C1 segment of cervical spinal cord (tissue), 14 donors: ENCODE results near the gene MAML2.
"Not testable (repeated sequence)": the region's sequence is repeated elsewhere in the genome, so short reads cannot be mapped to it uniquely, and the experiment has no call there.

Experiments
- DNase-seq, 14 donors: peaks; one replicate each; lab custom pipeline; 2025; lab: John Stamatoyannopoulos, UW

MAML2 gene

GRCh38 chr11:96188243-96189006 lies 154.6 kb downstream of the MAML2 start:
- no peak for DNase-seq

GRCh38 chr11:96187822-96188221 lies 155.2 kb downstream of the MAML2 start:
- DNase-seq: peak in 3 of 14 donors; percentile 11 to 27 (median 23)

- no peak for DNase-seq
Measured at GRCh38 chr11:96186806-96187205, 156.2 kb downstream of the MAML2 start.

DNA sequence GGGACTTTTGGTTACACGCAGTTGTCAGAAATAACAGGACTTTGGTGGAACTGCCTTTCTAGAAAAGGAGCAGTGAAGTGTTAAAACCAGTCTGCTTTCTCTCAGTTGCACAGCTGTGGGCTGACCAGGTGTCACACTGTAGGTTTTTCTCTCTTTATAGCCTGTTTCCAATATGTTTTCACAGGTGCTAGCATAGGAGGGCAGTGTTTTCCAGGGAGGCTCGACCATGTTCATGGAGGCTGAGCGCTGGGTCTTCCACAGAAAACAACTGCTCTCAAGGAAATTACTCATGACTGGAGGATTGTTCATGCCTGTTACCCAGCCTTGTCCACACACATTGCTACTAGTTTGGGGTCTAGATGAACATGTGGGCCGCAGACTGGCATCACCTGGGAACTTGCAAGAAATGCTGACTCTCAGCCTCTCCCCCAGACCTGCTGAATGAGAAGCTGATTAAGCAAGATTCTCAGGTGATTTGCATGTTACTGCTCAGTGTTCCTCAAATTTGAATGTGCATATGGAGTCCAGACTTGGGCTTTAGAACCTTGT lies 157.7 kb downstream of the MAML2 start:
- DNase-seq: no peak

- DNase-seq: not testable (repeated sequence)
Measured at GRCh38 chr11:96180937-96181336, 162.1 kb downstream of the MAML2 start.

DNA sequence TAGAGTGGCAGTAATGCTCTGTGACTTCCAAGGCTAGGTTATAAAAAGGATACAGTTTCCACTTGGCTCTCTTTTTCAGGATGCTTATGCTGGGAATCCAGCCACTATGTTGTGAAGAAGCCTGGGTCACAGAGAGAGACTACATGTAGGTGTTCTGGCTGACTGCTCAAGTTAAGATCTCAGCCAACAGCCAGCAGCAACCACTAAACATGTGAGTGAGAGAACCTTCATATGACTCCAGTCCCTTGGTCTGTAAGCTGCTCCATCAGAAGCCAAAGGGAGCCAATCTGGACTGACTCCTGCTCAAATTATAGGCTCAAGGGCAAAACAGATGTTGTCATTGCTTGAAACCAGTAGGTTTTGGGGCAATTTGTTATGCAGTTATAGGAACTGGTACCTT lies 162.7 kb downstream of the MAML2 start:
- peak in 1 of 14 donors; percentile 23 for DNase-seq

- no peak for DNase-seq
Measured at GRCh38 chr11:96179905-96180304, 163.1 kb downstream of the MAML2 start.

GRCh38 chr11:96178887-96179279 lies 164.1 kb downstream of the MAML2 start:
- DNase-seq: no peak

GRCh38 chr11:96178049-96178886 lies 164.7 kb downstream of the MAML2 start:
- DNase-seq: no peak

DNA sequence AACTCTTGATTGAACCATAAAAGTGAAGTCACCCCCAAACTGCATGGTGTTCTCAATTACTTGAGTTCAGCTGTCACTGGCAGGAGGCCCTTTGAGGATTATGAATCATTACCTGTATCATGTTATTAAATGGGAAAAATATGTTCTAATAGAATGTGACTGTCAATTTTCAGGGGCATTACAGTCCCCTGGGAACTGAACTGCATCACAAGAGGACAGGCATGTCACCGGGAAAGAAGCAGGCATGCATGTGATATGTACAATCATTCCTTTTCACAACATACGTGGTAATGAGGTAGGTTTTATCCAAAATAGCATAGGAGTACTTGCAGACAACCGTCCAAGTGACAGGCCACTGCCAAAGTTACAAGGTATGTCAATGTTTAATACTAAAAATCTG lies 165.8 kb downstream of the MAML2 start:
- DNase-seq: no peak

GRCh38 chr11:96173906-96174305 lies 169.1 kb downstream of the MAML2 start:
- DNase-seq: no peak

- no peak for DNase-seq
Measured at GRCh38 chr11:96173422-96173821, 169.6 kb downstream of the MAML2 start.

DNA sequence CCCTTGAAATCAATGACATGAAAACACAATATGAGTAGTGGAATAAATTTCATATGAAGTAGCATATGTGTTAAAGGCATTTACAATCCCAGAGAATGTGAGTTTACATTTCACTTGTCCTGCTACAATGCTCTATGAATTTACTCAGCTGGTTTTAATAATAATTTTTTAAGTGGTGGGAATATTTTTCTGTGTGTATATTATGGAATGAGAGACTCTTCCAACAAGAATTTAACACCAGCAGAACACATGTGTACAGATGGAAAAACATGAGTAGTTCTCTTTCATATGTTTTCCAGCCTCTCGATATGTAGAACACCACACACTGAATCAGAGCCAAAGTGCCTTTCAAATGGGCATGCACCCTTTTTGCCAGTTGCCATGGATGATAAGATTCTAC lies 170.4 kb downstream of the MAML2 start:
- no peak for DNase-seq

GRCh38 chr11:96169250-96169649 lies 173.7 kb downstream of the MAML2 start:
- DNase-seq: no peak

DNA sequence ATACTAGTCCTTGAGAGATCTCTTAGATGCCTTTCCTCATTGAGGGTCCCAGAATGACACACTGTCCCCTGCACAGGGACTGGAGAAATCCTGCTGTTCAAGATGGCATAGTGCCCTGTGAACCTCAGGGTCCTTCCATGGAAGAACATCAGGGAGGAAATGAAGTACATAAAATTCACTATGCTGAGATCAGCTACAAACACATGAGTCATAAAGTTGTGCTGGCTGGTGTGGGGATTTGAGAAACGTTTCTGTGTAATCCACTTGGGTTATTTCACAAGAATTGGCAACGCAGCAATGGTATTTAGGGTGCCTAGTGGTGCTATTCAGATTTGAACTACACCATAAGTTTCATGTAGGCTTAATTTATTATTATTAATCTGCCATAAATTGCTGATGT lies 174.4 kb downstream of the MAML2 start:
- peak in 1 of 14 donors; percentile 15 for DNase-seq

- no peak for DNase-seq
Measured at GRCh38 chr11:96167787-96168186, 175.2 kb downstream of the MAML2 start.

DNA sequence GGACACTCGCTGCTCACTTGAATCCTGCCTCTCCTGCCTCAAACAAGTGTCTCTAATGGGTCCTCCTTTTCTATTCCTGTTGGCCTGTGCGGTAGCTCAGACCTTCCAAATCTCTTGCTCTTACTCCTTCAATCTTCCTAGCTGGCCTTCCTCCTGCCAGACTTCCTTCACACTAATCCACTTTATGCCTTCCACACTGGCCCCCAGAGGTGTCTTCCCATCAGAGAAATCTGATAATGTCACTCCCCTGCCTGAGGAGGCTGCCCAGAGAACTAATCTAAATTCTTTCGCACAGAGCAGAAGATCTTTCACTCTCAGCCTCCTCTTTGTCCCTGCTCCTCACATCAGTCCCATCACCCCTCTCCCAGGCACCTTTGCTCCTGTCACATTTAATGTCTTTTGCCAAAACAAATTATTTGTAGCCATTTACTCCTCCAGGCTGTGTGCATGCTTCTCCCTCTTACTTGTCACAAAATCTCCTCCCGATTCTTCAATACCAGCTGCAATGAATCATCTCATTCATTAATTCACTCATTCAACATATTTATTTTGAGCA lies 175.7 kb downstream of the MAML2 start:
- no peak for DNase-seq

DNA sequence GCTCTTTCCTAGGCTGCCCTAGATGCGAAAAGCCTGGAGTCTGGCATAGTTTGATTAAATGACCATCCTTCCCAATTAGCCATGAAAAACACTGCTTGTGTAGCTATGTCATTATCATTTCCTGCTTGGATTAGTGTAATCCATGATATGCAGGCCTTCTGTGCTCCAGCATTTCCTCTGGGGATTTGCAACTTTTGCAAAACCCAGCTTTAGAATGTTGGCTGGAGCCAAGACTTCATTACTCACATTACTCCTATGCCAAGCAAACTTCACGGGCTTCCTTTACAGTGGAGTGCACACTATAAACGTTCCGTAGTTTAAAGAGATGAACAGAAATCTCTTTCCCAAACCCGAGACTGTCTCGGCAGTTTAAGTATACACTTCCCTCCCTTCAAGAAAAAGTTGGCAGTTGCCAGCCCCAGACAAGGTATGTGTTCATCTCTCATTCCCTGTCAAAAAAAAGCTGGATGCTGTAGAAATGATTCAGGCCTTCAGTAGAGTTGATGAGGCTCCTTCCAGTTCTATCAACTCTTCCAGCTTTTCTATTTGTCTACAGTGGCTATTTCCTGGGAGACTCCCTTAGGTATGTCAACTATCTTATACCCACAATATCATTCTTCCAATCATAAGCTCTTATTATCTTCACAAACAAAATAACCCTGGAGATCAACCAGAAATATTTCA lies 180.0 kb downstream of the MAML2 start:
- DNase-seq: peak in 1 of 14 donors; percentile 22

DNA sequence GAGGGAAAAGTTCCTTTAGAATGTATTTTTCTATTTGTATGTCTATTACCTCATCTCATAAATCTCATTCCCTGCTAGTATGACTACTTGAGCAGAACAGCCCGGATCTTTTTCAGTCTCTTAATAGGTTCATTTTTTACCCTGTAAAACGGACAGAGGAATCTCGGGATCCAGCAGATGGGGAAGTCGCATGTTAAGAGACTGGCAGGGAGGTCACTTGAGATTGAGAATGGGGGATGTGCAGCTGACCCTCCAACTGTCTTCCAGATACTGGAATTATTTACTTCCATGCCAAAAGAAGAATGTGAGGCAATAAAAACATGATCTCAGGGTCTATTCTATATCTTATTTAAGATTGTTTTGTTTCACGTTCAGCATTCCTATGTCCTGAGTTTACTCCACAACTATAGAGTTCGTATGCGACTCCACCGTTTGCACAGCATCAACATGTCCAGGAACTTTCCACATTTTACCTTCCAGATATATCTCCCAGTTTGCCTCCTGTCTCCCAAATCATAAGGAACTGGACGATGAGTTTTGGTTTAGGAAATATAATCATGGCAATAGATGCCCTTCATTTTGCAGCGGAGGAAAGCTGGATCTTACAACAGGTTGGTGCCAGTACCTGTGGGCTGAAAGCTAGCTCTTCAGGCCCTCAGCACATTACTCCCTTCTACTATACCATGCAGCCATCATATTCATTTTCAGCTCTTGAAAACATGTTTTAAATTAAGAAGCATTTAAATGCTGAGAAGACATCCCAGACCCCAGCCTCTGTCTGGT lies 181.5 kb downstream of the MAML2 start:
- DNase-seq: no peak

- DNase-seq: no peak
Measured at GRCh38 chr11:96160732-96161306, 182.2 kb downstream of the MAML2 start.
